Adipocyte (in vitro differentiated cells): ENCODE data around the gene MGME1.
A peak's percentile ranks its signal among the peaks of the same experiment; 100 is the strongest.

Experiments used
- DNase-seq: peaks from one replicate; pipeline ENCODE4 v3.0.0-alpha.2; 2015; ENCODE audit warnings: low read depth
- H3K27me3 ChIP-seq: replicated peaks from 2 replicates; pipeline ENCODE4 v1.7.0; 2013; ENCODE audit warnings: mild to moderate bottlenecking, low read length, moderate library complexity; ENCODE audit not compliant: control insufficient read depth, insufficient read depth
- H3K36me3 ChIP-seq: 2 replicates; pipeline ENCODE4 v1.7.0; 2013; ENCODE audit warnings: low read length, mild to moderate bottlenecking, moderate library complexity; ENCODE audit not compliant: control insufficient read depth, insufficient read depth, severe bottlenecking
- H3K4me1 ChIP-seq: 2 replicates; pipeline ENCODE4 v1.7.0; 2013; ENCODE audit warnings: mild to moderate bottlenecking, low read length, moderate library complexity; ENCODE audit not compliant: control insufficient read depth, insufficient read depth
- H3K4me3 ChIP-seq: 2 replicates; pipeline ENCODE4 v1.7.0; 2013; ENCODE audit warnings: mild to moderate bottlenecking, low read length, moderate library complexity
- H3K9ac ChIP-seq: 2 replicates; pipeline ENCODE4 v1.7.0; 2013; ENCODE audit warnings: mild to moderate bottlenecking, low read length, moderate library complexity
- H3K9me3 ChIP-seq: 2 replicates; pipeline ENCODE4 v1.7.0; 2013; ENCODE audit warnings: mild to moderate bottlenecking, low read length, moderate library complexity; ENCODE audit not compliant: control insufficient read depth

MGME1 gene

GRCh38 chr20:17968366-17969277 lies at the start of gene MGME1, which contains the start of gene SNX5:
Gene MGME1 (plus strand): TSS chr20:17969018. CDS start chr20:17969860, 842 bp downstream.
Gene SNX5 (minus strand): TSS chr20:17968794. CDS start chr20:17968425, 369 bp downstream.
- peak; percentile 99 for DNase-seq
- H3K4me1 ChIP-seq = peaks cover 61% of the 10 kb centered on the region
- H3K36me3 ChIP-seq = peaks cover 3% of the 10 kb centered on the region
- H3K27me3 ChIP-seq = no peaks in the 10 kb centered on the region
- H3K9ac ChIP-seq = peak within 1 kb of the TSS; percentile 95
- H3K4me3 ChIP-seq = peak within 1 kb of the TSS; percentile 95
- H3K9me3 ChIP-seq = no peaks in the 10 kb centered on the region

GRCh38 chr20:17919149-17919548 lies 49.7 kb upstream of the MGME1 start:
- no peak for DNase-seq
- no peaks in the 10 kb centered on the region for H3K36me3 ChIP-seq
- no peaks in the 10 kb centered on the region for H3K4me1 ChIP-seq
- H3K4me3 ChIP-seq = no peak overlapping the region
- H3K27me3 ChIP-seq = no peaks in the 10 kb centered on the region
- no peaks in the 10 kb centered on the region for H3K9me3 ChIP-seq
- no peak overlapping the region for H3K9ac ChIP-seq

- no peak for DNase-seq
- no peak overlapping the region for H3K9ac ChIP-seq
- no peaks in the 10 kb centered on the region for H3K36me3 ChIP-seq
- peaks cover 8% of the 10 kb centered on the region for H3K4me1 ChIP-seq
- no peaks in the 10 kb centered on the region for H3K9me3 ChIP-seq
- H3K4me3 ChIP-seq = no peak overlapping the region
- H3K27me3 ChIP-seq = no peaks in the 10 kb centered on the region
Measured at GRCh38 chr20:17921774-17922173, 47.0 kb upstream of the MGME1 start.

GRCh38 chr20:17925141-17925939 lies 43.5 kb upstream of the MGME1 start:
- Histone ChIP-seq H3K9me3 (no peaks in the 10 kb centered on the region), H3K27me3 (no peaks in the 10 kb centered on the region), H3K4me3 (no peak overlapping the region), H3K4me1 (peaks cover 26% of the 10 kb centered on the region), H3K9ac (no peak overlapping the region), H3K36me3 (no peaks in the 10 kb centered on the region)
- DNase-seq = peak; percentile 28

GRCh38 chr20:17925940-17926300 lies 42.9 kb upstream of the MGME1 start:
- Histone ChIP-seq H3K9me3 (no peaks in the 10 kb centered on the region), H3K27me3 (no peaks in the 10 kb centered on the region), H3K4me3 (no peak overlapping the region), H3K36me3 (no peaks in the 10 kb centered on the region), H3K4me1 (peaks cover 26% of the 10 kb centered on the region), H3K9ac (no peak overlapping the region)
- DNase-seq = no peak

GRCh38 chr20:17928211-17928611 lies 40.6 kb upstream of the MGME1 start:
- no peak for DNase-seq
- Histone ChIP-seq H3K4me1 (peaks cover 27% of the 10 kb centered on the region), H3K9ac (no peak overlapping the region), H3K27me3 (no peaks in the 10 kb centered on the region), H3K9me3 (peaks cover 6% of the 10 kb centered on the region), H3K4me3 (no peak overlapping the region), H3K36me3 (no peaks in the 10 kb centered on the region)

GRCh38 chr20:17928633-17929311 lies 40.0 kb upstream of the MGME1 start:
- DNase-seq = no peak
- H3K9ac ChIP-seq = no peak overlapping the region
- peaks cover 6% of the 10 kb centered on the region for H3K9me3 ChIP-seq
- H3K27me3 ChIP-seq = no peaks in the 10 kb centered on the region
- H3K4me3 ChIP-seq = no peak overlapping the region
- H3K36me3 ChIP-seq = no peaks in the 10 kb centered on the region
- H3K4me1 ChIP-seq = peaks cover 33% of the 10 kb centered on the region

- Histone ChIP-seq H3K4me3 (no peak overlapping the region), H3K27me3 (no peaks in the 10 kb centered on the region), H3K9me3 (peaks cover 6% of the 10 kb centered on the region), H3K36me3 (no peaks in the 10 kb centered on the region), H3K4me1 (peaks cover 44% of the 10 kb centered on the region), H3K9ac (no peak overlapping the region)
- DNase-seq = no peak
Measured at GRCh38 chr20:17931513-17931912, 37.3 kb upstream of the MGME1 start.

GRCh38 chr20:17932396-17932795 lies 36.4 kb upstream of the MGME1 start:
- Histone ChIP-seq H3K4me1 (peaks cover 53% of the 10 kb centered on the region), H3K4me3 (no peak overlapping the region)

GRCh38 chr20:17933121-17933520 lies 35.7 kb upstream of the MGME1 start:
- Histone ChIP-seq H3K9ac (no peak overlapping the region), H3K27me3 (no peaks in the 10 kb centered on the region), H3K4me1 (peaks cover 50% of the 10 kb centered on the region), H3K36me3 (no peaks in the 10 kb centered on the region), H3K9me3 (peaks cover 6% of the 10 kb centered on the region), H3K4me3 (no peak overlapping the region)
- no peak for DNase-seq

More at GRCh38 chr20:17932396-17932795, 36.4 kb upstream of the MGME1 start:
- H3K27me3 ChIP-seq = no peaks in the 10 kb centered on the region
- H3K36me3 ChIP-seq = no peaks in the 10 kb centered on the region
- DNase-seq = no peak
- no peak overlapping the region for H3K9ac ChIP-seq
- peaks cover 6% of the 10 kb centered on the region for H3K9me3 ChIP-seq

GRCh38 chr20:17933711-17934110 lies 35.1 kb upstream of the MGME1 start:
- Histone ChIP-seq H3K27me3 (no peaks in the 10 kb centered on the region), H3K9ac (no peak overlapping the region), H3K9me3 (peaks cover 6% of the 10 kb centered on the region), H3K36me3 (no peaks in the 10 kb centered on the region), H3K4me3 (no peak overlapping the region), H3K4me1 (peaks cover 44% of the 10 kb centered on the region)
- no peak for DNase-seq
